A549 (cell line): ENCODE data around the gene UBE3B.

Experiments
- CEBPB ChIP-seq, 2 experiments: fragments of >200 bp in 1 of 2; sonication (Bioruptor Twin) in 1 of 2; formaldehyde crosslinking in 1 of 2; IDR thresholded peaks; 2 replicates each; pipeline ENCODE4 v1.6.1; 2012 to 2016
- POLR2A ChIP-seq: IDR thresholded peaks from 2 replicates; pipeline ENCODE4 v1.6.1; 2012; ENCODE audit warnings: mild to moderate bottlenecking, low read length
- TF ChIP-seq, protein P1 (sequence below): fragments of >200 bp; sonication (Bioruptor Twin); formaldehyde crosslinking; IDR thresholded peaks from 3 replicates; pipeline ENCODE4 v1.5.1; 2016

DNA sequence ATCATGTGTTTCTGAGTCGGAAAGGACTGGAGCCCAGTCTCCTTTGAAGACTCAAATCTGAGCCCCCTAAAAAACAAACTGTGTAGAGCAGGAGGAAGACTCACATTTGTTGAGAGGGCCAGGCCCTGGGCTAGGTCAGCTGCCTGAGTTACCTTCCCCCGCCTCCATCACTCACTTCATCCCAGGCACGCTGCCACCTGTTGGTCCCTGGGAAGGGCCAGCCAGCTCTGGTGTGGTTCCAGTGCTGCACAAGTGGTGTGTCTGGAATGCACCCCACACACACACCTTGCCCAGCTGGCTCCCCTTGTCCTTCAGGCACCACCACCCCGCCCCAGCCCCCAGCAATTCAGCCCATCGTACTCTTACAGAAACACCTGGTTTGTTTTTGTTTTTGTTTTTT, 105.2 kb downstream of the UBE3B start:
- TF ChIP-seq, protein P1, sequence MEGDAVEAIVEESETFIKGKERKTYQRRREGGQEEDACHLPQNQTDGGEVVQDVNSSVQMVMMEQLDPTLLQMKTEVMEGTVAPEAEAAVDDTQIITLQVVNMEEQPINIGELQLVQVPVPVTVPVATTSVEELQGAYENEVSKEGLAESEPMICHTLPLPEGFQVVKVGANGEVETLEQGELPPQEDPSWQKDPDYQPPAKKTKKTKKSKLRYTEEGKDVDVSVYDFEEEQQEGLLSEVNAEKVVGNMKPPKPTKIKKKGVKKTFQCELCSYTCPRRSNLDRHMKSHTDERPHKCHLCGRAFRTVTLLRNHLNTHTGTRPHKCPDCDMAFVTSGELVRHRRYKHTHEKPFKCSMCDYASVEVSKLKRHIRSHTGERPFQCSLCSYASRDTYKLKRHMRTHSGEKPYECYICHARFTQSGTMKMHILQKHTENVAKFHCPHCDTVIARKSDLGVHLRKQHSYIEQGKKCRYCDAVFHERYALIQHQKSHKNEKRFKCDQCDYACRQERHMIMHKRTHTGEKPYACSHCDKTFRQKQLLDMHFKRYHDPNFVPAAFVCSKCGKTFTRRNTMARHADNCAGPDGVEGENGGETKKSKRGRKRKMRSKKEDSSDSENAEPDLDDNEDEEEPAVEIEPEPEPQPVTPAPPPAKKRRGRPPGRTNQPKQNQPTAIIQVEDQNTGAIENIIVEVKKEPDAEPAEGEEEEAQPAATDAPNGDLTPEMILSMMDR = no peak
- TF ChIP-seq CEBPB (IDR thresholded peaks at IDR 0.05) (no peak), POLR2A (no peak)
